Panc1 (cell line): ENCODE measurements around the gene ST3GAL4.

Experiments
- POLR2AphosphoS5 ChIP-seq: IDR thresholded peaks from 2 replicates; pipeline ENCODE4 v1.6.1; 2012; ENCODE audit warnings: mild to moderate bottlenecking, low read depth, low read length, moderate library complexity
- SIN3A ChIP-seq: IDR thresholded peaks from 2 replicates; pipeline ENCODE4 v1.6.1; 2012; ENCODE audit warnings: low read depth, mild to moderate bottlenecking, low read length, moderate library complexity, borderline replicate concordance; ENCODE audit not compliant: insufficient read depth
- TF ChIP-seq, protein P1 (sequence below): fragments of 450-650 bp; IDR thresholded peaks from 2 replicates; pipeline ENCODE4 v1.5.1; 2017; ENCODE audit warnings: mild to moderate bottlenecking
- TF ChIP-seq, protein P2 (sequence below), 2 experiments: IDR thresholded peaks; 2 replicates each; pipeline ENCODE4 v1.6.1; 2011 to 2012; ENCODE audit warnings: low read depth in 2 of 2, control low read depth in 1 of 2, low read length in 1 of 2, mild to moderate bottlenecking in 1 of 2, moderate library complexity in 1 of 2; ENCODE audit not compliant: insufficient read depth in 1 of 2

DNA sequence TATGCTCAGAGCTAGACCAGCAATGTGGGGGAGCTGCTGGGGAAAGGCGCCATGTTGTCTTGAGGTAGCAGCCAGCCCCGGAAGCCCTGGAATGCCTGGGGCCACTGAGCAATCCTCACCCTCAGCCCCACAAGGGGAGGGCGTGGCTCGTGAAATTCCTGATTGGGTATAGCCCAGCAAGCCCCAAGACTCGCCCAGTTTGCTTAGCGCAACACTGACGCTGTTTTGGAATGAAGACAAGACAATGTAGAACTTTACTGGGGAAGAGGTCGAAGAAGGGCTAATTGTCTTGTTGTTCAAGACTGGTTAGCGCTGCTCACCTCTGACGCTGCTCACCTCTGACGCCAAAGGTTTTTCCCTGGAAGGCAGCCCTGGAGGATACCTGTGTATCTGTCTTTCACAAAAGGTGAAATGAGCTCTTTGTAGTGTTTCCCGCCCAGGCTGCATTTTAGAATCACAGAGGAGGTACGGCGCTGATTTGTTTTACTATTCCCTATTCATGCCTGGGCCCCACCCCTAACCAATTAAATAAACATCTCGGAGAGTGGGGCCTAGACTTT, 47.6 kb downstream of the ST3GAL4 start:
- TF ChIP-seq, protein P1, sequence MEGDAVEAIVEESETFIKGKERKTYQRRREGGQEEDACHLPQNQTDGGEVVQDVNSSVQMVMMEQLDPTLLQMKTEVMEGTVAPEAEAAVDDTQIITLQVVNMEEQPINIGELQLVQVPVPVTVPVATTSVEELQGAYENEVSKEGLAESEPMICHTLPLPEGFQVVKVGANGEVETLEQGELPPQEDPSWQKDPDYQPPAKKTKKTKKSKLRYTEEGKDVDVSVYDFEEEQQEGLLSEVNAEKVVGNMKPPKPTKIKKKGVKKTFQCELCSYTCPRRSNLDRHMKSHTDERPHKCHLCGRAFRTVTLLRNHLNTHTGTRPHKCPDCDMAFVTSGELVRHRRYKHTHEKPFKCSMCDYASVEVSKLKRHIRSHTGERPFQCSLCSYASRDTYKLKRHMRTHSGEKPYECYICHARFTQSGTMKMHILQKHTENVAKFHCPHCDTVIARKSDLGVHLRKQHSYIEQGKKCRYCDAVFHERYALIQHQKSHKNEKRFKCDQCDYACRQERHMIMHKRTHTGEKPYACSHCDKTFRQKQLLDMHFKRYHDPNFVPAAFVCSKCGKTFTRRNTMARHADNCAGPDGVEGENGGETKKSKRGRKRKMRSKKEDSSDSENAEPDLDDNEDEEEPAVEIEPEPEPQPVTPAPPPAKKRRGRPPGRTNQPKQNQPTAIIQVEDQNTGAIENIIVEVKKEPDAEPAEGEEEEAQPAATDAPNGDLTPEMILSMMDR = no peak
- TF ChIP-seq POLR2AphosphoS5 (no peak), SIN3A (no peak)
- TF ChIP-seq, protein P2, sequence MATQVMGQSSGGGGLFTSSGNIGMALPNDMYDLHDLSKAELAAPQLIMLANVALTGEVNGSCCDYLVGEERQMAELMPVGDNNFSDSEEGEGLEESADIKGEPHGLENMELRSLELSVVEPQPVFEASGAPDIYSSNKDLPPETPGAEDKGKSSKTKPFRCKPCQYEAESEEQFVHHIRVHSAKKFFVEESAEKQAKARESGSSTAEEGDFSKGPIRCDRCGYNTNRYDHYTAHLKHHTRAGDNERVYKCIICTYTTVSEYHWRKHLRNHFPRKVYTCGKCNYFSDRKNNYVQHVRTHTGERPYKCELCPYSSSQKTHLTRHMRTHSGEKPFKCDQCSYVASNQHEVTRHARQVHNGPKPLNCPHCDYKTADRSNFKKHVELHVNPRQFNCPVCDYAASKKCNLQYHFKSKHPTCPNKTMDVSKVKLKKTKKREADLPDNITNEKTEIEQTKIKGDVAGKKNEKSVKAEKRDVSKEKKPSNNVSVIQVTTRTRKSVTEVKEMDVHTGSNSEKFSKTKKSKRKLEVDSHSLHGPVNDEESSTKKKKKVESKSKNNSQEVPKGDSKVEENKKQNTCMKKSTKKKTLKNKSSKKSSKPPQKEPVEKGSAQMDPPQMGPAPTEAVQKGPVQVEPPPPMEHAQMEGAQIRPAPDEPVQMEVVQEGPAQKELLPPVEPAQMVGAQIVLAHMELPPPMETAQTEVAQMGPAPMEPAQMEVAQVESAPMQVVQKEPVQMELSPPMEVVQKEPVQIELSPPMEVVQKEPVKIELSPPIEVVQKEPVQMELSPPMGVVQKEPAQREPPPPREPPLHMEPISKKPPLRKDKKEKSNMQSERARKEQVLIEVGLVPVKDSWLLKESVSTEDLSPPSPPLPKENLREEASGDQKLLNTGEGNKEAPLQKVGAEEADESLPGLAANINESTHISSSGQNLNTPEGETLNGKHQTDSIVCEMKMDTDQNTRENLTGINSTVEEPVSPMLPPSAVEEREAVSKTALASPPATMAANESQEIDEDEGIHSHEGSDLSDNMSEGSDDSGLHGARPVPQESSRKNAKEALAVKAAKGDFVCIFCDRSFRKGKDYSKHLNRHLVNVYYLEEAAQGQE (IDR thresholded peaks at IDR 0.05; ENCODE audit: insufficient read depth in 1 of 2, low read depth in 2 of 2, low read length in 1 of 2) = no peak
